ENCODE measurements around the gene ERVH48-1.

DNA sequence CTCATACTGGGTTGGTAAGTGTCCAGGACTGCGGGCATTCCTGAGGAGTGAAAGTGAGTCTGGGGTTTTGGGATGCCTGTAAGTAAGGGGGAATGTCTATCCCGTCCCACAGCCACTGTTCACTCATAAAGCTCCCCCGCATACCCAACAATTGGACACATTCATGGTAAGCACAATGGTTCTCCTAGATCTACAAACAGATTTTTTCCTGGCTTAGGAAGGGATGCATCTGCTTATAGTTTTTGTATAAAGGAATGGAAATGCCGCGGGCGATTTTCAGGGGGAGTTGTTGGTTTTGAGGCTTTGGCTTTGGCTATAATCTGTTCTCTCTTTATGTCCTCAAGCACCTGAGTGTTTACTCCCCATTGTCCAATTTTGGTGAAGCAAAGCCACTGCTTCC lies 7.1 kb downstream of the ERVH48-1 start:
- TF ChIP-seq, protein P1, sequence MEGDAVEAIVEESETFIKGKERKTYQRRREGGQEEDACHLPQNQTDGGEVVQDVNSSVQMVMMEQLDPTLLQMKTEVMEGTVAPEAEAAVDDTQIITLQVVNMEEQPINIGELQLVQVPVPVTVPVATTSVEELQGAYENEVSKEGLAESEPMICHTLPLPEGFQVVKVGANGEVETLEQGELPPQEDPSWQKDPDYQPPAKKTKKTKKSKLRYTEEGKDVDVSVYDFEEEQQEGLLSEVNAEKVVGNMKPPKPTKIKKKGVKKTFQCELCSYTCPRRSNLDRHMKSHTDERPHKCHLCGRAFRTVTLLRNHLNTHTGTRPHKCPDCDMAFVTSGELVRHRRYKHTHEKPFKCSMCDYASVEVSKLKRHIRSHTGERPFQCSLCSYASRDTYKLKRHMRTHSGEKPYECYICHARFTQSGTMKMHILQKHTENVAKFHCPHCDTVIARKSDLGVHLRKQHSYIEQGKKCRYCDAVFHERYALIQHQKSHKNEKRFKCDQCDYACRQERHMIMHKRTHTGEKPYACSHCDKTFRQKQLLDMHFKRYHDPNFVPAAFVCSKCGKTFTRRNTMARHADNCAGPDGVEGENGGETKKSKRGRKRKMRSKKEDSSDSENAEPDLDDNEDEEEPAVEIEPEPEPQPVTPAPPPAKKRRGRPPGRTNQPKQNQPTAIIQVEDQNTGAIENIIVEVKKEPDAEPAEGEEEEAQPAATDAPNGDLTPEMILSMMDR (conservative IDR thresholded peaks at IDR 0.05 in 1 of 2, IDR thresholded peaks at IDR 0.05 in 1 of 2; ENCODE audit: low read depth in 1 of 2, low read length in 2 of 2) = no peak
- TF ChIP-seq EZH2 (IDR thresholded peaks at IDR 0.05; ENCODE audit: low read length, missing control alignments) = no peak

Measured in fibroblast of lung (primary cell).